ENCODE data around the gene SLC6A13.
"Not testable (repeated sequence)": the region's sequence is repeated elsewhere in the genome, so short reads cannot be mapped to it uniquely, and the experiment has no call there.

SLC6A13 gene

DNA sequence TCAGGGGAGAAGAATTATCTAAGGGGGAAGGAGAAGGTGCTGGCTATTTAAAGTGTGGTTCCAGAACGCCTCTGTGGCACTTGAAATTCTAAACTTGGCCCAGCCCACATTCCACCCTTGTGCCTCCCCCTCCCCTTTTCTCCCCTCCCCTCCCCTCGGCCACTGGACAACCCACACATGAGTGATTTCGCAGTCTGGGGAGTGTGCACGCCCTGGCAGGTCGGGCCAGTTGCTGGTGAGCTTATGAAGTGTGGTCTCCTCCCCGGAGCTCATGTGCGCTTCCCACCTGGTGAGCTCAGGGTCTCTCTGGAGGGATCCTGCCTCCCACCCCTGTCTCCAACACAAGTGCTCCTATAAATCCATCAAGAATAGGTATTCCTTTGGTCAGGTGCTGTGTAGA is at the start of gene SLC6A13:
Gene SLC6A13 (minus strand): TSS at position 20 of the 400 bp plus-strand sequence. CDS start 2,784 bp downstream, outside the sequence.
- DNase-seq = no peak

DNA sequence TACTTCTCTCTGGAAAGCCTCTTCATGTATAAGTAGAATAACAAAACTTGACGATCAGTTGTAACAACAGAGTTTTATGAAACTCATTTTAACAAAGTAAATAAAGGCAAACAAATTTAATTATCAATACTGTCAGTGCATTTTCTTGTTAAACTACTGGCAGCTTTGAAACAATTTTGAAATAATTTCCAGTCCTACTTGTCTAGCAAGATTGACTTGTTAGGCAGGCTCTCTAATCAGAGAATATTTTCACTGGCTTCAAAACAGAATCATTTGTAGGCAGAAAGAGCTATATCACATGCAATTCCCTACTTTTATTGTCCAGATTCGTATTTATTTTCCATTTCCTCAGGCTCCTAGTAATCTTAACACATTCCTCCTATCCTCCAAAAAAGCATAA is 45.9 kb upstream of the SLC6A13 start:
- DNase-seq = no peak

DNA sequence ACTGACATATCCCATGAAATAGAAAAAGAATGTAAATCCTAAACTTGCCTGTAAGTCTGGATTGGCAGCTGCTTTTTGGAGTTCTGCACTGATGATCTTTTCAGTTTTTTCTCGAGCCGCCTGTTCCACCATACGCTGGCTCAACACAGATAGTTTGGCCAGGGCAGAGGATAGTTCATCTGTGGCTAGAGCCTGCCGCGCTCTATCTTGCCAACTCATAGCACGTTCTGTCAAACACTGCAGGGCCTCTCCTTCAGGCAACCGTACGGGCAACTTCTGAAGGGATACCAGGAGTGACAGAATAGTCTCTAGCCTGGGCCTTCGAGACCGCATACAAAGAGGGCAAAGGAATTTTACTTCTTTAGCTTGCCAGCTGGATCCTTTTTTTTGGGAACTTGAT is 44.8 kb upstream of the SLC6A13 start:
- DNase-seq = no peak

DNA sequence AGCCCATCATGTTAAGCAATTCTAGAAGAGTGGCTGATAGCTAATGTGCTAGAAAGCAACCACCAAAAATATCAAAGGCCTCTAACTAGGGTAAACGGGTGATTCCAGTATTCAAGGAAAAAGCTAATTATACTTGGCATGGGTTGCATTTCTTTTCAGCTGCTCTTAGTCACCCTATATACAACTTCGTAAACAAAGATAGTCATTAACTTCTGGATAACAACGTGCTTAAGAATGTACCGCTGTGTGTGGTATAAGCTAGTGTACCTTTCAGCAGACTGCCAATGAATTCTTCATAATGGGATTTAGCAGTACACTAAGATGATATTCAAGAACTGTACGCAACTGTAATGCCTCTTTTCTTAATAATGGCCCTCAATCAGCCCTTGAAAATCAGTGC is 42.2 kb upstream of the SLC6A13 start:
- DNase-seq = no peak

DNA sequence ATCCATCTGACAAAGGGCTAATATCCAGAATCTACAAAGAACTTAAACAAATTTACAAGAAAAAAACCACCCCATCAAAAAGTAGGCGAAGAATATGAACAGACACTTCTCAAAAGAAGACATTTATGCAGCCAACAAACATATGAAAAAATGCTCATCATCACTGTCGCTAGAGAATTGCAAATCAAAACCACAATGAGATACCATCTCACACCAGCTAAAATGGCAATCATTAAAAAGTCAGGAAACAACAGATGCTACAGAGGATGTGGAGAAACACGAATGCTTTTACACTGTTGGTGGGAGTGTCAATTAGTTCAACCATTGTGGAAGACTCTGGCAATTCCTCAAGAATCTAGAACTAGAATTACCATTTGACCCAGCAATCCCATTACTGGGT is 40.1 kb upstream of the SLC6A13 start:
- not testable (repeated sequence) for DNase-seq

DNA sequence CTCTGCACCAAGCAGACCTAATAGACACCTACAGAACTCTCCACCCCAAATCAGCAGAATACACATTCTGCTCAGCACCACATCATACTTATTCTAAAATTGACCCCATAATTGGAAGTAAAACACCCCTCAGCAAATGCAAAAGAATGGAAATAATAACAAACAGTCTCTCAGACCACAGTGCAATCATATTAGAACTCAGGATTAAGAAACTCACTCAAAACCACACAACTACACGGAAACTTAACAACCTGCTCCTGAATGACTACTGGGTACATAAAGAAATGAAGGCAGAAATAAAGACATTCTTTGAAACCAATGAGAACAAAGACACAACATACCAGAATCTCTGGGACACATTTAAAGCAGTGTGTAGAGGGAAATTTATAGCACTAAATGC is 37.5 kb upstream of the SLC6A13 start:
- DNase-seq = not testable (repeated sequence)

DNA sequence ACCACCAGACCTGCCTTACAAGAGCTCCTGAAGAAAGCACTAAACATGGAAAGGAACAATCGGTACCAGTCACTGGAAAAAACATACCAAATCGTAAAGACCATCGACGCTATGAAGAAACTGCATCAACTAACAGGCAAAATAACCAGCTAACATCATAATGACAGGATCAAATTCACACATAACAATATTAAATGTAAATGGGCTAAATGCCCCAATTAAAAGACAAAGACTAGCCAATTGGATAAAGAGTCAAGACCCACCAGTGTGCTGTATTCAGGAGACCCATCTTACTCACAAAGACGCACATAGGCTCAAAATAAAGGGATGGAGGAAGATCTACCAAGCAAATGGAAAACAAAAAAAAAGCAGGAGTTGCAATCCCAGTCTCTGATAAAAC is 36.9 kb upstream of the SLC6A13 start:
- not testable (repeated sequence) for DNase-seq

DNA sequence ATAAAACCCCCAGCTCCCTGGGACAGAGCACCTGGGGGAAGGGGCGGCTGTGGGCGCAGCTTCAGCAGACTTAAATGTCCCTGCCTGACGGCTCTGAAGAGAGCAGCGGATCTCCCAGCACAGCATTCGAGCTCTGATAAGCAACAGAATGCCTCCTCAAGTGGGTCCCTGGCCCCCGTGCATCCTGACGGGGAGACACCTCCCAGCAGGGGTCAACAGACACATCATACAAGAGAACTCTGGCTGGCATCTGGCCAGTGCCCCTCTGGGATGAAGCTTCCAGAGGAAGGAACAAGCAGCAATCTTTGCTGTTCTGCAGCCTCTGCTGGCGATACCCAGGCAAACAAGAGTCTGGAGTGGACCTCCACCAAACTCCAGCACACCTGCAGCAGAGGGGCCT is 35.4 kb upstream of the SLC6A13 start:
- DNase-seq = not testable (repeated sequence)

DNA sequence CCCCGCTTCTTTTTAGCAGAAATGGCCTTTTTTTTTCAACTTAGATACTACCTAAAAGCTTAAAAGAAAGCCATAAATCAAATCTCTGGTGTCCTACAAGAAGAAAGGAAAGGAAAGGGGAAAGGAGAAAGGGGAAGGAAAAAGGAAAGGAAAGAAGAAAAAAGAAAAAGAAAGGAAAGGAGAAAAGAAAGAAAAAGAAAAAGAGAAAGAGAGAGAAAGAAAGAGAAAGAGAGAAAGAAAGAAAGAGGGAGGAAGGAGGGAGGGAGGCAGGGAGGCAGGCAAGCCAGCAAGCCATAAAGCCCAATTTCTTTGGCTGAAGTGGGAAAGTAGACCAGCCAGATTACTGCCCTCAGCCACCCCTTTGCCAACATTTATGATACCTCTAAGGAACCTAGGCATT is 32.5 kb upstream of the SLC6A13 start:
- no peak for DNase-seq

DNA sequence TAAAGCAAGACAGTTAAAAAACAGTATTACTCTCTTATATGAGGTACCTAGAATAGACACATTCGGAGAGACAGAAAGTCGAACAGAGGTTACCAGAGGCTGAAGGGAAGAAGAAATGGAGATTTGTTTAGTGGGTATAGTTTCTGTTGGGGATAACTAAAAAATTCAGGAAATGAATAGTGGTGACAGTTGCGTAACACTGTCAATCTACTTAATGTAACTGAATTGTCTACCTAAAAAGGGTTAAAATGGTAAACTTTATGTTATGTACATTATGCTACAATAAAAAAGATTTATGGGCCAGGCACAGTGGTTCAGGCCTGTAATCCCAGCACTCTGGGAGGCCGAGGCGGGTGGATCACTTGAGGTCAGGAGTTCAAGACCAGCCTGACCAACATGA is 30.6 kb upstream of the SLC6A13 start:
- DNase-seq = no peak

DNA sequence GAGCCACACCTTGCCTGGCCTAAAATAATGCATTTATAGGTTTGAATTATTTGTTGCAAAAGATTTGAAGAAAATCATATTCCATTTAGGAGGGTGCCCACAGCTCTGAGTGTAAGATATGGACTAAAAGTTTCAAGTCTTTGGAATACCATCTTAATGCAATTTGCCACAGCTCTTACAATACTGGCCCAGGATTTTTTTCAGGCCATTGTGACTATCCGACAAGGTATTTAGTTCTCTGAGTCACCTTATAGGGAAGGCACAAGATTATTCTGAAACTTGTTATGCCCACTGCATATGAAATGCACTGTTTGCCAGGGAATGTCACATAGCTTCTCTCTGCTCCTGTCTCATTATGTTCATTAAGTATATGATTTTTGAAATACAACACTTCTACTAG is 29.6 kb upstream of the SLC6A13 start:
- DNase-seq = no peak

DNA sequence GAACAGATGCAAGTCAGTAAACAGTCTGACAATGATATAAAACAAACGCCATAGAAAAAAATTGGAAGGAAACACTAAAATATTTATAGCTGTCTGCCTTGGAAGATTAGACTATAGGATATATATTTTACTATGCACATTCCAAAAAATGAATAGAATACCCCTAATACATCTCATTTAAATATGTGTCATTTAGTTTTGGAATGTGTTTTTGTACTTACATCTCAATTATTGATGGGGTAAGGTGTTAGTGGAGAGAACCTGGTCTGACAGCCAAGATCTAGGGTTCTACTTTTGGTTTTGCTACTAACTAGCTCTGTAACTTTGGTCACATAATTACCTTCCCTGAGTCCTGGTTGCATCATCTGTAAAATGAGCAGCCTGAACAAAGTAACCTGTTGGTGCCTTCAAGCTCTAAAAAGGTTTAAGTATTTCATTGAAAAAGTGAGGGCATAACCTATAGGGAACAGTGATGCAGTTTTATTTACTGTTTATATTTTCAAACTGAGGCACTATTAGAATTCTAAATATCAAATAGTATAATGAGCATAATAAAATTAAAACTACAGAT is 28.6 kb upstream of the SLC6A13 start:
- DNase-seq = no peak

DNA sequence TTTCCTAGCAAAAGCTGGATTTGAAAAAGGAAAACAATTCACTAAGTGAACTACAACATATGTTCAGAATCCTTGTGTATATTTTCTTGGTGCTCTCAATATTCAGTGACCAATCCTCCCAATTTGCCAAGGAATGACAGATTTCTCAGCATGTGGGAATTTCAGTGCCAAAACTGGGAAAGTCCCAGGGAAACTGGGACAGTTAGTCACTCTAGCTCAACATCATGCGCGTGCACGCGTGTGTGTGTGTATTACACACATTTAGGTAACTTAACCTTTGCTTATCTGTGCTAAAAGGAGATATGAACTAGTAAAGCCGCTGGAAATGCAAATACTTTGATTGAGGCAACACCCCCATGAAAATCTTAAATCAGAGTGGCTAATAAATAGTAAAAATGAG is 26.1 kb upstream of the SLC6A13 start:
- peak in 4 of 51 donors; percentile 5 to 14 (median 8) for DNase-seq

DNA sequence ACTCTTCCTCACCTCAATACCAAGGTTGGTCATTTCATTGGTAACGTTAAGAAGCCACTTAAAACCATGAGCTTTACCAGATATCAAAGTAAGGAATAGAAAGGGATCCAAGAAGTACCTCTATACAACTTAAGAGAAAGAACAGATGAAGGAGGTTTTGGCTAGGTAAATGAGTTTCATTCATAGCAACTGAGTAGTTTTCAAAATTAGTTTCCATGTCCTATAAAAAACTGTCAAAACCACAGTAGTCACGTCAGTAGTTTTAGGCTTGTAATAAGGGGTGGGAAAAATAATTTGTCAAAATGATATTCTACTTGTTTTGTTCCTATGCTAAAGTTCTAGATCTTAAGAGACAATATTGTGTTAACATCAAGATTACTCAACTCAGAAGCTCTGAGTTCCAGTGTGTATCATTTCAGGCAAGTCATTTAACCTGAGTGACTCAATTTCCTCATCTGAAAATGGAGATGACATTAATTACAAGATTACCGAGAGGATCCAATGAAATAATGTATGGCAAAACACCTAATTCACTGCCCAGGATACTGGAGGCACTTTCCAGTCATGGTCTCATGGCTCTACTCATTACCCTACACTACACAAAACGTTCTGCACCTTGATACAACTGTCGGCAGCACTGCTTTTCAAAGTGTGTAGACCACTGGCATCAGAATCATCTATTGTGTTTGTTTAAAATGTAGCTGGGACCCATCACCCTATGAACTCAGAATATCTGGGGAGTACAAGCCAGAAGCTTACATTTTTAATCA is 24.1 kb upstream of the SLC6A13 start:
- DNase-seq = no peak

DNA sequence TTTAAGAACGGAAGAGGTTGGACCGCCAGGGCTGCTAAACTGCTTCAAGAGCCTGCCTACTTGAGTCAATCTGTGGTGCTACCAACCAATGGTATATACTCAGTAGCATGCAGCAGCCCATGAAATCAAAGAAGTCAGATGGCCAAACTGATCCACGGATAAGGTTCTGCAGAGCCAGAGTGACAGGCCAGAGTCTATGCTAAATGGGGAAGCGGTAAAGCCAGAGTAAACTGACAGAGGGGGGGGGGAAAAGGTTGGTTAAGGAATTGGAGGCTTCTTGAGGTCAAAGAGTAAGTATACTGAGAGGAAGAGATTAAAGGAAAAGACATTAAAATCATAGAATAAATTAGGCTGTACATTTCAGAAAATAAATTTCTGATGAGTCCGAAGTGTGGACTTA is 15.4 kb upstream of the SLC6A13 start:
- DNase-seq = no peak

DNA sequence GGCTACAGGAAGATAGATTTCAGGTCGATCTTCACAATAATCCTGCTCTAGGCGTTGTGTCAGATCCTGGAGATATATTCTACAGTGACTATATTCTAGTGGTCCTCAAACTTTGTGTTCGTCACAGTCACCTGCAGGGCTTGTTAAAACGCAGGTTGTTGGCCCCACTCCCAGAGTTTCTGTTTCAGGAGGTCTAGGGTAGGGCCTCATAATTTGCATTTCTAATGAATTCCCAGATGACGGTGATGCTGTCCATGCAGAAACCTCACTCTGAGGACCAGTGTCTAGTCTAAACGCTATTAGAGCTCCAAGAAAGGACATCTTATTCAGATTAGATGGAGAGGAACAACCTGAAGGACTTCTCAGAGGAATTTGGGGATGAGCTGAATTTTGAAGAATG is 13.2 kb upstream of the SLC6A13 start:
- no peak for DNase-seq

DNA sequence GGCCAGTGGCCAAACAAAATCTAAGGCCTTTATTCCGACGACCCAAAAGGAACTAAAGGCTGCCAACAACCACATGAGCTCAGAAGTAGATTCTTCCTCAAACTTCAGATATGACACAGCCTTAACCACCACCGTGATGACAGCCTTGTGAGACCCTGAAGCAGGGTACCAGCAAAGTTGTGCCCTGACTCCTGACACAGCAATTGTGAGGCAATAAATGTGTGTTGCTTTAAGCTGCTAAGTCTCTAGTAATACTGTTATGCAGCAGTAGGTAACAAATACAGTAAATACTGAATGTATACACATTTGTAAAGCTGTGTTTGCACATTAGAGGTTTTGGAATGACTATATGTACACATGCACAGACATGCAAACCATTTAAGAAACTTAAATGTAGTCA is 10.7 kb upstream of the SLC6A13 start:
- DNase-seq = no peak

DNA sequence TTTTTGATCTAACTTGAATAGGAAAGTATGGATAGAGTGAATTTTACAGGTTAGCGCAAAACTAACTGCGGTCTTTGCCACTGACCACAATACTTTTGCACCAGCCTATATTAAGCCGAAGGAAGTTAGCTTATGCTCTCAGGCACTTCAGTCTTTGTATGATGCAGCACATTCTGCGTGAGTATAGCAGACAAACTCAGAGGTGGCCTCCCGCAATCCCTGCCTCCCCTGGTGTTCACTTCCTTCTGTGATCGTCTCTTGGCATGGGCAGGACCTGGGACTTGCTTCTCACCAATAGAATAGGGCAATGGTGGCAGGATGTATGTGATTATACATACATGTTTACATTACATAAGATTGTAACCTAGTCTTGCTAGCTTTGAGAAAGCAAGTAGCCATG is 10.3 kb upstream of the SLC6A13 start:
- no peak for DNase-seq

DNA sequence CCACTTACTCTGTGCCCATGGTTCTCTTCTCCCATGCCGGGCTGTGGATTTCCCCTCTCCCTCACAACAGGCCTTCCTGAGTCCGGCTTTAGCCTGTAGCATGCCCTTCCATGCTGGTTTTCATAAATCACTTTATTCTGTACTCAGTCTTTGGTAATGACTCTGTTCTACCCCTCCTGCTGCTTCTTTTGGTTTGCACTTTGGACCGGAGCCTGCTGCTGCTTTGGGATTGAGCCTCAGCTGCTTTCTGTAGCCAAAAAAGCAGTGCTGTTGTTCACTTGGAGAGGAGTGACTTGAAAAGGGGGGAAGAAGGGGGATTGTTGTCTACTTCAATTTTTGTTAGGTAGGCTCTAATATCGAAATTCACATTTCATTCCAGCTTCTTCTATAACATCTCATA is 8.5 kb upstream of the SLC6A13 start:
- DNase-seq = peak in 11 of 51 donors; percentile 4 to 63 (median 24)

DNA sequence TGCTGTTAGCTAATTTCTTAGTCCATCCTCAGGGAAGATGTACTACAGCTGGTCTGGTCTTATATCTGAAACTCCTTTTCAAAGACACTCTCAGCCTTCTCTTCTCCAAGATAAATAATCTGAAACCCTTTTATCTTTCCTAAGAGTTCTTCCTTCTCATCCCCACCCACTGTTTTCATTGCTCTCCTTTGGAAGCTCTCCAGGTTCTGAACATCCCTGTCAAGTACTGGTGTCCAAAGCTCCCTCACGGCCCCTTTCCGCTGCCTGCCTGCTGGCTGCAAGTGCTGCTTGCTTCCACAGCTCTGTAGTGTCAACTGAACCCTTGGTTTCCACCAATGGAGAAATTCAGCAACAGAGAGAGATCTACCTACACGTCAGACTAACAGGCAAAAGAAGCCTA is 6.6 kb upstream of the SLC6A13 start:
- DNase-seq = no peak

DNA sequence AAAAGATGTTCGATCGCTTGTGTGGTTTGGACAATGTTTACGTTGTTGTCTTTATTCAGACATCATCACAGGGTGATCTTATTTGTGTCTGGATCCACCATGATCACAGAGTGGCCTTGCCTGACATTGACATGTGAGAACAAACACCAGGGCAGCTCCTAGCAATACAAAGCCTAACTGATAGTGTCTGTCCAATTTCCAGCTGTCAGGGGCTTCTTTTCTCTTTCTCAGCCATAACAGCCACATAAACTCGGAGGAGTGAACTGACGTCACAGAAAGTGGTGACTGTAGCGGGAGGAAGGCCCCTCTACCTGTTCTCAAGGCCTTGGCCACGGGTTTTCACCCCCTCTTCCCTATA is 5.8 kb upstream of the SLC6A13 start:
- peak in 1 of 51 donors; percentile 1 for DNase-seq

DNA sequence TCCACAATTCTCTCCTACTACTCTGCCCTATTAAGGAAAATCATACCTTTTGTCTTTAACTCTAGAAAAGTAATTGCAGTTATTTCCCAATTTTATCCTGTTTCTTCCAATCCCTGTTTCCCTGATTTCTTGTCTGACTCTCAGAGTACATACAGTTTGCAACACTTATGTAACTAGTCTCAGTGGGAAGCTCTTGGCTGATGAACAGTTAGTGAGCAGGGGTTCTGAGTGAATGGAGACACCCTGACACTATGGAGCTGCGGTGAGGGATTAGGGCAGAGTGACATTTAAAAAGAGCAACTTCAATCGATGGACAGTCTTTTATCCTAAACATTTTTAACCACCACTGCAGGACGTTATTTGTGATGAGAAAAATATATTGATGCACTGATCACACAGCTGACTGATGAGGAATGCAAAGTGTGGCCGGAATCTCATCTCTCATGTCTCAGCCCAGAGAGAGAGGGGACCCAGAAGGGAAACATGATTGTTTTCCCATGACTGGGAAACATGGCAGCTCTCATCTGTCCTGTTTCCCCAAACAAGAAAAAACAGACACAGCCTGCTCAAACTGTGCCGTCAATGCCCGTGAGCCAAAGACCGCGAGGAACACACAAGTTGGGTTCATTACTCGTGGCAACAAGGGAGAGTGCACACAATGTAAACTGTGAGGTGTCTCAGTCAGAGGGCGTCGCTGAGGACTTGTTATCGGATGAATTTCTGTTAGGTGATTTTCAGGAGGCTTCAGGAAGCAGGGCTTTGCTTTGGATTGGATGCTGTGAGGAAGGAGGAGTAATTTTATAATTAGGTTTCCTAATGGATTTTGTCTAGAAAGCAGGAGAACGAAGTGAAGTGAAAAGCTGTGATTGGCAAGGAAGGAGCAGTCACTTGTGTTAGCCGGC is 5.2 kb upstream of the SLC6A13 start:
- peak in 2 of 51 donors; percentile 26 to 33 for DNase-seq

DNA sequence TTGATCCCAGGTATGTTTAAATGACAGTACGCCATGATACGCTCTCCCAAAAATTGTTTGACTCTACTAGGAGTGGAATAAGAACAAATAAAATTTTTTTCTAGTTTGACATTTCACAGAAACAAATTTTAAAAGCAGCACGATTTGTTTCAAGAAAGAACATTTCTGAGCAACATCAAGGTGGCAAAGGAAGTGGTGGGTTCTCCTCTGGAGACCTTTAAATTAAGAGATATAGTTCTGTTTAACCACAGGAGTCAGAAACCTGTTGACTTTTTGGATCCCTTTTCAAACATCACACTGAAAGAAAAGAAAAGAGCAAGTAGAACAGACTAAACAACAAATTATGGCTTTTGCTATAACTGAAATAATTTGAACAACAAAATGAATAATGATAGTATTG is 2.5 kb upstream of the SLC6A13 start:
- DNase-seq = no peak

Measured in hypothalamus (tissue), 51 donors.